ENCODE results near the gene GNAS-AS1. TPM values are rescaled to one million over a fixed set of nuclear protein-coding genes. Genes with fewer than 3 reads are reported as not detected.

The GNAS-AS1 gene
- total and polyA plus RNA-seq, 11 donors: 0.17 to 0.91 (median 0.29) TPM; not detected in 2

DNA sequence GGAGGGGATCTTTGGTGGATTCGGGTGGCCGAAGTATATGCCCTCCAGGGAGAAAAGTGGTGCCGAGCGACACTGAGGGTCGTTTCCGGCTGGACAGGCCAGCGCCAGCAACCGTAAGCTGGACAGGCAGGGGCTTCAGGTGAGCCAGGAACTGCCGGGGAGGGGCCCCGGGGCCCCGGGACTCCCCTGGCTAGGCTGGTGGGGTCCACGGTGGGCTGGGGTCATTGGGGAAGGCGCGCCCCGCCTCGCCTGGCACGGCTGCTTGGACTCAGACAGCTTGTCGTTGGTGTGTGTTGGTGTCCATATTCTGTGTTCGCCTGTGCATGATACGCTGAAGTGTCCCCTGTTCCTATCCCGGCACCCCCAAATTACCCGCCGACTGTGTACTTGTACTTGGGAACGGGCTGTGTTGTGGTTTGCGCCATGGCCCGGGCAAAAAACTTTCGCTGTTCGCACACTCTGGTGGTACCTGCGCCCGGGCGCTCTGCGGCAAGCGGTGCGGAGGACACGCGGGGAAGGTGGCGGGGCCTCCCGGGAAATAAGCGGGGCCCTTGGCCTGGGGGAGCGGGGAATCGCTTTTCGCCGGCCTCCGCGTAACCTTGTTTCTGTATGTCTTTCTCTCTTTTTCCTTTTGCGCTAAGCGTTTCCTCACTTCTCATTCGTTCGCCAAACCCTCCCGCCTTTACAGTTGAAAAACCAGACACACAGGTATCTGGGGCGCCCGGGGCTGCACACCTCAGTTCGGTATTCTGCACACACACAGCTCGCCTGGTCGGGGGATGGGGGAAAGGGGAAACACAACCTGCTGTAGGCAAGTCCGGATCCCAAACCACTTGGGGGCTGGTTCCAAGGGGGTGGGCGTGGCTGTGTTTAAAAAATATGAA lies 5.0 kb upstream of the GNAS-AS1 start:
- H3K4me1 ChIP-seq: peaks cover 0 to 27% (median 5%) of the 10 kb centered on the region in 12 donors
- ATAC-seq: no peak
- peak overlapping the region in 5 of 12 donors; percentile 2 to 44 (median 40) for H3K4me3 ChIP-seq
- WGBS, 4 donors: 47 to 75% (median 62%) methylated on average over 48 to 57 of the region's 57 CpGs
- no peak for DNase-seq
- TF ChIP-seq, protein P1, sequence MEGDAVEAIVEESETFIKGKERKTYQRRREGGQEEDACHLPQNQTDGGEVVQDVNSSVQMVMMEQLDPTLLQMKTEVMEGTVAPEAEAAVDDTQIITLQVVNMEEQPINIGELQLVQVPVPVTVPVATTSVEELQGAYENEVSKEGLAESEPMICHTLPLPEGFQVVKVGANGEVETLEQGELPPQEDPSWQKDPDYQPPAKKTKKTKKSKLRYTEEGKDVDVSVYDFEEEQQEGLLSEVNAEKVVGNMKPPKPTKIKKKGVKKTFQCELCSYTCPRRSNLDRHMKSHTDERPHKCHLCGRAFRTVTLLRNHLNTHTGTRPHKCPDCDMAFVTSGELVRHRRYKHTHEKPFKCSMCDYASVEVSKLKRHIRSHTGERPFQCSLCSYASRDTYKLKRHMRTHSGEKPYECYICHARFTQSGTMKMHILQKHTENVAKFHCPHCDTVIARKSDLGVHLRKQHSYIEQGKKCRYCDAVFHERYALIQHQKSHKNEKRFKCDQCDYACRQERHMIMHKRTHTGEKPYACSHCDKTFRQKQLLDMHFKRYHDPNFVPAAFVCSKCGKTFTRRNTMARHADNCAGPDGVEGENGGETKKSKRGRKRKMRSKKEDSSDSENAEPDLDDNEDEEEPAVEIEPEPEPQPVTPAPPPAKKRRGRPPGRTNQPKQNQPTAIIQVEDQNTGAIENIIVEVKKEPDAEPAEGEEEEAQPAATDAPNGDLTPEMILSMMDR (IDR thresholded peaks at IDR 0.05): no peak
- TF ChIP-seq POLR2A (IDR thresholded peaks at IDR 0.05): no peak
- no peaks in the 10 kb centered on the region for H3K36me3 ChIP-seq
- peaks cover 11 to 74% (median 45%) of the 10 kb centered on the region in 9 donors for H3K27me3 ChIP-seq
- H3K27ac ChIP-seq: no peak overlapping the region
- intact Hi-C loops (cut with DNase I): loop anchor here in 2 of 10 donors (10.0 kb wide), 1 partner anchor 621 kb away; no protein-coding TSS in a partner anchor
- no peaks in the 10 kb centered on the region for H3K9me3 ChIP-seq

DNA sequence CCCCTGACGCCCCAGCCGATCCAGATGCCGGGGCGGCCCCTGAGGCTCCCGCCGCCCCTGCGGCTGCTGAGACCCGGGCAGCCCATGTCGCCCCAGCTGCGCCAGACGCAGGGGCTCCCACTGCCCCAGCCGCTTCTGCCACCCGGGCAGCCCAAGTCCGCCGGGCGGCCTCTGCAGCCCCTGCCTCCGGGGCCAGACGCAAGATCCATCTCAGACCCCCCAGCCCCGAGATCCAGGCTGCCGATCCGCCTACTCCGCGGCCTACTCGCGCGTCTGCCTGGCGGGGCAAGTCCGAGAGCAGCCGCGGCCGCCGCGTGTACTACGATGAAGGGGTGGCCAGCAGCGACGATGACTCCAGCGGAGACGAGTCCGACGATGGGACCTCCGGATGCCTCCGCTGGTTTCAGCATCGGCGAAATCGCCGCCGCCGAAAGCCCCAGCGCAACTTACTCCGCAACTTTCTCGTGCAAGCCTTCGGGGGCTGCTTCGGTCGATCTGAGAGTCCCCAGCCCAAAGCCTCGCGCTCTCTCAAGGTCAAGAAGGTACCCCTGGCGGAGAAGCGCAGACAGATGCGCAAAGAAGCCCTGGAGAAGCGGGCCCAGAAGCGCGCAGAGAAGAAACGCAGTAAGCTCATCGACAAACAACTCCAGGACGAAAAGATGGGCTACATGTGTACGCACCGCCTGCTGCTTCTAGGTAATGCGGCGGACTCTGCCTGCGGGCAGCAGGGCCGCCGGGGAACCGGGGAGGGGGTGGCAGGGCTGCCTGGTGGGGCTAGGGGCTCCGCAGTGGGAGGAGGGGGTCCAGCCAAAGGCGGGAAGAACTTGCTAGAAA lies 4.2 kb upstream of the GNAS-AS1 start:
- ATAC-seq (no peak), DNase-seq (no peak)
- Histone ChIP-seq H3K27ac (no peak overlapping the region), H3K4me1 (peaks cover 0 to 27% (median 5%) of the 10 kb centered on the region in 12 donors), H3K9me3 (no peaks in the 10 kb centered on the region), H3K4me3 (peak overlapping the region in 11 of 12 donors; percentile 18 to 44 (median 37)), H3K27me3 (peaks cover 11 to 76% (median 45%) of the 10 kb centered on the region in 9 donors), H3K36me3 (no peaks in the 10 kb centered on the region)
- TF ChIP-seq POLR2A (IDR thresholded peaks at IDR 0.05): no peak
- TF ChIP-seq, protein P1 (IDR thresholded peaks at IDR 0.05): no peak
- intact Hi-C loops (cut with DNase I): loop anchor here in 5 of 10 donors (5.0 to 10.0 kb wide), 3 partner anchors 203 to 620 kb away; partner anchors contain the start of gene STX16 (in 2 of the 5)
- WGBS, 4 donors: 49 to 65% (median 55%) methylated on average over 52 to 75 of the region's 75 CpGs

DNA sequence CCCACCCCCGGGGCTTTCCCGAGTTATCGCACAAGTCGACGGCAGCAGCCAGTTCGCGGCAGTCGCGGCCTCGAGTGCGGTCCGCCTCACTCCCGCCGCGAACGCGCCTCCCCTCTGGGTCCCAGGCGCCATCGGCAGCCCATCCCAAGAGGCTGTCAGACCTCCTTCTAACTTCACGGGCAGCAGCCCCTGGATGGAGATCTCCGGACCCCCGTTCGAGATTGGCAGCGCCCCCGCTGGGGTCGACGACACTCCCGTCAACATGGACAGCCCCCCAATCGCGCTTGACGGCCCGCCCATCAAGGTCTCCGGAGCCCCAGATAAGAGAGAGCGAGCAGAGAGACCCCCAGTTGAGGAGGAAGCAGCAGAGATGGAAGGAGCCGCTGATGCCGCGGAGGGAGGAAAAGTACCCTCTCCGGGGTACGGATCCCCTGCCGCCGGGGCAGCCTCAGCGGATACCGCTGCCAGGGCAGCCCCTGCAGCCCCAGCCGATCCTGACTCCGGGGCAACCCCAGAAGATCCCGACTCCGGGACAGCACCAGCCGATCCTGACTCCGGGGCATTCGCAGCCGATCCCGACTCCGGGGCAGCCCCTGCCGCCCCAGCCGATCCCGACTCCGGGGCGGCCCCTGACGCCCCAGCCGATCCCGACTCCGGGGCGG lies 3.4 kb upstream of the GNAS-AS1 start:
- ATAC-seq: no peak
- WGBS, 4 donors: 53 to 69% (median 54%) methylated on average over 59 to 63 of the region's 63 CpGs
- Histone ChIP-seq H3K4me3 (peak overlapping the region in 11 of 12 donors; percentile 18 to 44 (median 37)), H3K9me3 (no peaks in the 10 kb centered on the region), H3K27me3 (peaks cover 11 to 82% (median 45%) of the 10 kb centered on the region in 9 donors), H3K4me1 (peaks cover 0 to 27% (median 5%) of the 10 kb centered on the region in 12 donors), H3K36me3 (no peaks in the 10 kb centered on the region), H3K27ac (no peak overlapping the region)
- DNase-seq: no peak
- intact Hi-C loops (cut with DNase I): loop anchor here in 5 of 10 donors (5.0 to 10.0 kb wide), 3 partner anchors 202 to 619 kb away; partner anchors contain the start of gene STX16 (in 2 of the 5)
- TF ChIP-seq, protein P1 (IDR thresholded peaks at IDR 0.05): no peak
- no peak for TF ChIP-seq POLR2A (IDR thresholded peaks at IDR 0.05)

Measured in heart left ventricle (tissue), 16 donors.